ENCODE measurements around the gene NDUFA1.
"Not testable (repeated sequence)": the region's sequence is repeated elsewhere in the genome, so short reads cannot be mapped to it uniquely, and the experiment has no call there.

The NDUFA1 gene

DNA sequence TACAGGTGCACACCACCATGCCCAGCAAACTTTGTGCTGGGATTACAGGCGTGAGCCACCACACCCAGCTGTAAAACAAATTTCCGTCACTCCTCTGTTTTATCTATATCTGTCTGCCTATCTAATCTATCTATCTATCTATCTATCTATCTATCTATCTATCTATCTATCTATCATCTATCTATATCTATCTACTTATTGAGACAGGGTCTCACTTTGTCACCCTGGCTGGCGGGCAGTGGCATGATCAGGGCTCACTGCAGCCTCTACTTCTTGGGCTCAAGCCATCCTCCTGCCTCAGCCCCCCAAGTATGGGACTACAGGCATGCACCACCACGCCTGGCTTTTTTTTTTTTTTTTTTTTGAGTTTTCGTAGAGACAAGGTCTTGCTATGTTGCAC lies 44.7 kb downstream of the NDUFA1 start:
- DNase-seq, result no peak

DNA sequence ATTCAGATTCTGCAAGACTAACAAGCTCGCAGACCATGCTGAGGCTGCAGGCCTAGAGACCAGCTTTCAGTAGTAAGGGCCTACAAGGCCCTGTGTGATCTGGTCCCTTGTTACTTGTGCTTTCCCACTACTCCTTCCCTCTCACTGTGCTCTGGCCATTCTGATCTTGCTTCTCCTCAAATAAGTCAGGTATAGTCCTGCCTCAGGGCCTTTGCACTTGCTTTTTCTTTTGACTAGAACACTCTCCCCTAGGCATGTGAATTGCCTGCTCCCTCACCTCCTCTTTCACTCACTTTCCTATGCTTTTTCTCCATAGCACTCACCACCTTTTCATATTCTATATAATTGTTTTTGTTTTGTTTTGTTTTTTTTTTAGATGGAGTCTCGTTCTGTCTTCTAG lies 46.2 kb downstream of the NDUFA1 start:
- DNase-seq, result no peak

DNA sequence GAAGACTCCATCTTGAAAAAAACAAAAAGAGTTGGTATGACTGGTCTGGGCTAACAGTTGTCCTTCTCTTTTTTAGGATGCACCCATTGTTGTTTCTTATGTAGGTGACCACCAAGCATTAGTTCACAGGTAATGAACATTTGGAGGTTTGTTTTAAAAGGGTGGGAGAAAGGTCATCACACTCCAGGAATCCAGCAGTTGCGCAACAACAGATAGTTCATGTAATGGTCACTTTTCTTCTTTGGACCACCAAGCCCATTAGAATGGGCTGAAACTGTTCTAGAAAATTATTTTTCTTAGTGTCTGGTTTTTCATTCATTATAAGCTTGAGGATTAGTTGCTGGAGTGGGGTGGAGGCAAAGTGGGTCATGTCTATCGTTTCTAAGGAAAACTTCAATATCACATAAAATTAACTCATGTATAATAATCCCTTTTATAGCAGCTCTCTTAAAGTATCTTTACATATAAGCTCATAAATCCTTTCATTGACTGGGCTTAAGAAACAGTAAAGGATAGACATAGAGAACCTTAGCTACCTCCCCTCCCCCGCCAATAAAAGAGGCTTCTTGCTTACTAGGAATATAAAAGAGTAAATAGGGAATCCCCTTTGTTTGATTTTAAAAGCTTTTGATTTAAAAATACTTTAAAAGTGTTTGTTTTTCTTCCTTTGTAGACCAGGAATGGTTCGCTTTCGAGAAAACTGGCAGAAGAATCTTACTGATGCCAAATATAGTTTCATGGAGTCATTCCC lies 48.4 kb downstream of the NDUFA1 start:
- DNase-seq, result no peak

DNA sequence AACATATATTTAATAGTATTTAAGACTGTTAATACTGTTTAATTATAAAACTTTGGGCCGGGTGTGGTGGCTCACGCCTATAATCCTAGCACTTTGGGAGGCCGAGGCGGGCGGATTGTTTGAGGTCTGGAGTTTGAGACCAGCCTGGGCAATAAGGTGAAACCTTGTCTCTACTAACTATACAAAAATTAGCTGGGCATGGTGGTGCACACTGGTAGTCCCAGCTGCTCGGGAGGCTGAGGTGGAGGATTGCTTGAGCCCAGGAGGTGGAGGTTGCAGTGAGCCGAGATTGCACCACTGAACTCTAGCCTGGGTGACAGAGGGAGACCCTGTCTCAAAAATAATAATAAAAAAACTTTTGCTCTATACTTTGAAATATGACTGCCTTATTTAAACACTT lies 50.8 kb downstream of the NDUFA1 start:
- not testable (repeated sequence) for DNase-seq

Data from GF-D8 (cell line).